ENCODE measurements around the gene CCNT2.
"Not testable (repeated sequence)": the region's sequence is repeated elsewhere in the genome, so short reads cannot be mapped to it uniquely, and the experiment has no call there.

Gene CCNT2

GRCh38 chr2:134918526-134919340 lies at the start of gene CCNT2:
CCNT2 (plus strand) TSS chr2:134918822; CDS start chr2:134918855, 33 bp downstream.
- DNase-seq (ENCODE audit: low read depth in 2 of 2), result peak; percentile 99

GRCh38 chr2:134869946-134870736 lies 48.5 kb upstream of the CCNT2 start:
- no peak for DNase-seq (ENCODE audit: low read depth in 2 of 2)

GRCh38 chr2:134873152-134873551 lies 45.5 kb upstream of the CCNT2 start:
- no peak for DNase-seq (ENCODE audit: low read depth in 2 of 2)

DNA sequence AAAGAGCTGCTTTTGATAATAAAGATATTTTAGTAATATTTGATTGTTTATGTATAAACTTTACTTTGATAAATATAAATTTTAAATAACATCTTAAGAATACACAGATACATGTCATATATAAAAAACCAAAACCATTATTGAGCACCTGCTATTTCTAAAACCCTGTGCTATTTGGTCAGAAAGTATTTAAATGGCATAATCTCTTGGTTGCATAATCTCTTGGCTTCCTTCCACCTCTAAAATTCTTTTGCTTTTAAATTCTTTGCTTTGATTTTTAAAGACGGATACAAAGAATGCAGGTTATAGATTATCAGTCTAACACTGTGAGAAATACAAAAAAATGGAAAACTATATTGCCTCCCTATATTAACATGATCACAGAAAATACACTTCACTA lies 43.3 kb upstream of the CCNT2 start:
- no peak for DNase-seq (ENCODE audit: low read depth in 2 of 2)

GRCh38 chr2:134882773-134883172 lies 35.8 kb upstream of the CCNT2 start:
- DNase-seq (ENCODE audit: low read depth in 2 of 2), result no peak

GRCh38 chr2:134883552-134884293 lies 34.9 kb upstream of the CCNT2 start:
- no peak for DNase-seq (ENCODE audit: low read depth in 2 of 2)

- DNase-seq (ENCODE audit: low read depth in 2 of 2), result no peak
Measured at GRCh38 chr2:134884435-134884834, 34.2 kb upstream of the CCNT2 start.

- no peak for DNase-seq (ENCODE audit: low read depth in 2 of 2)
Measured at GRCh38 chr2:134892282-134893035, 26.2 kb upstream of the CCNT2 start.

GRCh38 chr2:134897932-134898331 lies 20.7 kb upstream of the CCNT2 start:
- no peak for DNase-seq (ENCODE audit: low read depth in 2 of 2)

- DNase-seq (ENCODE audit: low read depth in 2 of 2), result no peak
Measured at GRCh38 chr2:134899204-134899603, 19.4 kb upstream of the CCNT2 start.

- DNase-seq (ENCODE audit: low read depth in 2 of 2), result peak in 1 of 2 experiments; percentile 6
Measured at GRCh38 chr2:134900151-134900550, 18.5 kb upstream of the CCNT2 start.

- not testable (repeated sequence) for DNase-seq (ENCODE audit: low read depth in 2 of 2)
Measured at GRCh38 chr2:134903701-134904100, 14.9 kb upstream of the CCNT2 start.

- DNase-seq (ENCODE audit: low read depth in 2 of 2), result no peak
Measured at GRCh38 chr2:134905168-134905567, 13.5 kb upstream of the CCNT2 start.

- no peak for DNase-seq (ENCODE audit: low read depth in 2 of 2)
Measured at GRCh38 chr2:134906726-134907125, 11.9 kb upstream of the CCNT2 start.

GRCh38 chr2:134907441-134908116 lies 11.0 kb upstream of the CCNT2 start:
- not testable (repeated sequence) for DNase-seq (ENCODE audit: low read depth in 2 of 2)

GRCh38 chr2:134910763-134911399 lies 7.7 kb upstream of the CCNT2 start:
- no peak for DNase-seq (ENCODE audit: low read depth in 2 of 2)

- no peak for DNase-seq (ENCODE audit: low read depth in 2 of 2)
Measured at GRCh38 chr2:134911400-134911785, 7.2 kb upstream of the CCNT2 start.

DNA sequence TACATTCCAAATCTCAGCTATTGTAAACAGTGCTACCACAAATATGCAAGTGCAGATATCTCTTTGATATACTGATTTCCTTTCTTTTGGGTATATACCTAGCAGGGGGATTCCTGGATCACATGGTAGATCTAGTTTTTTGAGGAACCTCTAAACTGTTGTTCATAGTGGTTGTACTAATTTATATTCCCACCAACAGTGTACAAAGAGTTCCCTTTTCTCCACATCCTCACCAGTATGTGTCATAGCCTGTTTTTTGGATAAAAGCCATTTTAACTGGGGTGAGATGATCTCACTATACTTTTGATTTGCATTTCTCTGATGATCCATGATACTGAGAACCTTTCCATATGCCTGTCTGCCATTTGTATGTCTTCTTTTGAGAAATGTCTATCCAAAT lies 6.3 kb upstream of the CCNT2 start:
- peak in 1 of 2 experiments; percentile 4 for DNase-seq (ENCODE audit: low read depth in 2 of 2)

DNA sequence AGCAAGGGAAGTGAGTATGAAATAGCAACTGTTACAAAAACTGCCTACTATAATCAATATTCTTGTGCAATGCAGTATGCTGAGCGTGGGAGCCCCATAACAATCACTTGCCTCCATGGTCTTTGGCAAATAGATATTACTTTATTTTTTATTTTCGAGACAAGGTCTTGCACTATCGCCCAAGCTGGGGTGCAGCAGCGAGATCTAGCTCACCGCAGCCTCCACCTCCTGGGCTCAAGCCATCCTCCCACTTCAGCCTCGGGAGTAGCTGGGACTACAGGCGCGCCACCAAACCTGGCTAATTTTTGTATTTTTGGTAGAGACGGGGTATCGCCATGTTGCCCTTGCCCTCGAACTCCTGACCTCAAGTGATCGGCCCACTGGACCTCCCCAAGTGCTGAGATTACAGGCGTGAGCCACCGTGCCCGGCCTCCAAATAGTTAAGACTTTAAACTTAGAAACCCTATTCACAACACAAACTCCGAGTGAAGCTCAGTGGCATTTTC lies 1.2 kb upstream of the CCNT2 start:
- DNase-seq (ENCODE audit: low read depth in 2 of 2), result no peak

- DNase-seq (ENCODE audit: low read depth in 2 of 2), result no peak
Measured at GRCh38 chr2:134917888-134918525, 615 bp upstream of the CCNT2 start.

Measured in fibroblast of skin of left quadriceps (primary cell).